NCI-H2081 (cell line): ENCODE results near the gene SCO1.
"Not testable (repeated sequence)": the region's sequence is repeated elsewhere in the genome, so short reads cannot be mapped to it uniquely, and the experiment has no call there.

Experiments used
- DNase-seq, 2 experiments: peaks; one replicate each; lab custom pipeline; 2025; lab: John Stamatoyannopoulos, UW

Gene SCO1

GRCh38 chr17:10697092-10698081 lies at the start of gene SCO1, which contains the start of gene ADPRM:
SCO1 (minus strand) TSS chr17:10697533; CDS start chr17:10697507, 26 bp downstream.
ADPRM (plus strand) TSS chr17:10697594; CDS start chr17:10704927, 7,333 bp downstream.
- DNase-seq = peak; percentile 84 to 89

- DNase-seq = no peak
These were observed 47.9 kb upstream of the SCO1 start for GRCh38 chr17:10745231-10745630.

- DNase-seq = no peak
These were observed 47.2 kb upstream of the SCO1 start for GRCh38 chr17:10744501-10745000.

GRCh38 chr17:10743316-10744009 lies 46.1 kb upstream of the SCO1 start:
- DNase-seq = no peak

GRCh38 chr17:10742431-10742830 lies 45.1 kb upstream of the SCO1 start:
- no peak for DNase-seq

GRCh38 chr17:10741416-10742135 lies 44.2 kb upstream of the SCO1 start:
- no peak for DNase-seq

GRCh38 chr17:10739386-10739785 lies 42.1 kb upstream of the SCO1 start:
- no peak for DNase-seq

GRCh38 chr17:10738521-10739258 lies 41.4 kb upstream of the SCO1 start:
- no peak for DNase-seq

GRCh38 chr17:10737736-10738135 lies 40.4 kb upstream of the SCO1 start:
- DNase-seq = no peak

- DNase-seq = peak; percentile 4 to 20
These were observed 39.9 kb upstream of the SCO1 start for GRCh38 chr17:10737168-10737622.

GRCh38 chr17:10735821-10736220 lies 38.5 kb upstream of the SCO1 start:
- DNase-seq = no peak

- DNase-seq = no peak
These were observed 37.9 kb upstream of the SCO1 start for GRCh38 chr17:10735251-10735650.

GRCh38 chr17:10733666-10734065 lies 36.3 kb upstream of the SCO1 start:
- no peak for DNase-seq

GRCh38 chr17:10732121-10732520 lies 34.8 kb upstream of the SCO1 start:
- not testable (repeated sequence) for DNase-seq

- DNase-seq = no peak
These were observed 34.1 kb upstream of the SCO1 start for GRCh38 chr17:10731408-10731879.

GRCh38 chr17:10730247-10730646 lies 32.9 kb upstream of the SCO1 start:
- DNase-seq = not testable (repeated sequence)

GRCh38 chr17:10729334-10730193 lies 32.2 kb upstream of the SCO1 start, which contains the start of gene TMEM220:
TMEM220 (minus strand) TSS chr17:10730023; CDS start chr17:10729851, 172 bp downstream.
- no peak for DNase-seq

GRCh38 chr17:10728331-10728892 lies 31.1 kb upstream of the SCO1 start:
- DNase-seq = no peak

- DNase-seq = no peak
These were observed 29.9 kb upstream of the SCO1 start for GRCh38 chr17:10727192-10727591.

- no peak for DNase-seq
These were observed 28.9 kb upstream of the SCO1 start for GRCh38 chr17:10726196-10726595.
